Adrenal gland (tissue), 12 donors: ENCODE measurements around the gene DLG4. TPM values are rescaled to one million over a fixed set of nuclear protein-coding genes. Genes with fewer than 3 reads are reported as not detected.

ENCODE experiments used
- DNase-seq, 7 donors: peaks; one replicate each; pipeline ENCODE4 v3.0.0-alpha.2; 2019 to 2020
- H3K27ac ChIP-seq, 5 donors: fragments of 200-600 bp; sonication (generic) in 4 of 5; 1 replicate in 3 of 5; 2 replicates in 2 of 5; pipeline versions ENCODE4 v1.5.1 to v1.8.0; 2016 to 2020; ENCODE audit warnings: mild to moderate bottlenecking in 1 of 5
- H3K27me3 ChIP-seq: fragments of 200-600 bp; 2 replicates; pipeline ENCODE4 v1.8.0; 2021
- H3K36me3 ChIP-seq, 2 donors: fragments of 200-600 bp; replicated peaks in 1 of 2; 1 replicate in 1 of 2; 2 replicates in 1 of 2; pipeline versions ENCODE4 v1.5.1 to v1.8.0; 2018 to 2022
- H3K4me1 ChIP-seq, 2 donors: fragments of 200-600 bp; replicated peaks in 1 of 2; 1 replicate in 1 of 2; 2 replicates in 1 of 2; pipeline versions ENCODE4 v1.5.1 to v1.8.0; 2018 to 2021
- H3K4me3 ChIP-seq, 4 donors: fragments of 200-600 bp; sonication (generic) in 3 of 4; one replicate each; pipeline ENCODE4 v1.5.1; 2016 to 2018
- H3K9me3 ChIP-seq, 3 donors: fragments of 200-600 bp; sonication (generic) in 1 of 3; replicated peaks in 1 of 3; 1 replicate in 2 of 3; 2 replicates in 1 of 3; pipeline versions ENCODE4 v1.5.1 to v1.8.0; 2016 to 2021
- POLR2A ChIP-seq, 2 donors: fragments of 450-650 bp; IDR thresholded peaks; one replicate each; pipeline ENCODE4 v1.6.1; 2017; ENCODE audit warnings: antibody characterized with exemption in 2 of 2, mild to moderate bottlenecking in 2 of 2, moderate library complexity in 1 of 2
- WGBS, 4 donors: extraction: QIAGEN DNeasy Blood & Tissue Kit in 2 of 4; methylation state at CpG; one replicate each; pipeline versions ENCODE4 v1.1.5 to v1.1.7; 2013 to 2017; 5-methylcytosine and 5-hydroxymethylcytosine counted together
- intact Hi-C, 2 donors: fragments of 100-400 bp; cut with DNase I; formaldehyde crosslinking; loops; one replicate each; pipeline versions ENCODE4 v1.14.1 to v1.15.0; 2022 to 2023
- polyA plus RNA-seq, 3 donors: library from polyadenylated mRNA; stranded (reverse); fragments of 200-250 nt in 2 of 3; fragments of 350-450 nt in 1 of 3; fragmentation: Illumina TruSeq in 1 of 3; extraction: RNeasy Lipid Tissue Mini Kit (QIAGEN cat#74804) in 1 of 3; gene quantifications; one replicate each; pipeline ENCODE4 v1.2.3, GENCODE V29; 2013 to 2014
- total RNA-seq, 9 donors: library from RNA; depleted of rRNA in 4 of 9; stranded (reverse); fragments of >200 nt in 4 of 9; fragments of 120-200 nt in 1 of 9; fragmentation: NEBNext Ultra II Directional in 1 of 9; extraction: Animal tissue kit (Norgen Biotek cat#: 25700) in 1 of 9; gene quantifications; one replicate each; pipeline versions ENCODE4 v1.1.0 to v1.2.4, GENCODE V29; 2013 to 2023
- TF ChIP-seq, protein P1 (sequence below), 6 experiments: fragments of 450-650 bp in 4 of 6; fragments of 200-600 bp in 2 of 6; sonication (generic) in 1 of 6; IDR thresholded peaks; 1 replicate in 5 of 6; 2 replicates in 1 of 6; pipeline versions ENCODE4 v1.5.1 to v1.8.0; 2016 to 2021; ENCODE audit warnings: antibody characterized with exemption in 6 of 6, mild to moderate bottlenecking in 2 of 6, moderate library complexity in 1 of 6
- donor health status: healthy with polysubstance abuse.
- donor health status: Bipolar disorder and iron deficiency.
- donor health status: DM: yes; HTN: yes; CAD: no.
- donor health status: DM: no; HTN: no; CAD: no.
- donor health status: DM: no; HTN: no; CAD: no.
- donor health status: DM: yes; HTN: yes; CAD: no.

Gene DLG4
- total and polyA plus RNA-seq, 12 donors: 14.1 to 172 (median 30.5) TPM

DNA sequence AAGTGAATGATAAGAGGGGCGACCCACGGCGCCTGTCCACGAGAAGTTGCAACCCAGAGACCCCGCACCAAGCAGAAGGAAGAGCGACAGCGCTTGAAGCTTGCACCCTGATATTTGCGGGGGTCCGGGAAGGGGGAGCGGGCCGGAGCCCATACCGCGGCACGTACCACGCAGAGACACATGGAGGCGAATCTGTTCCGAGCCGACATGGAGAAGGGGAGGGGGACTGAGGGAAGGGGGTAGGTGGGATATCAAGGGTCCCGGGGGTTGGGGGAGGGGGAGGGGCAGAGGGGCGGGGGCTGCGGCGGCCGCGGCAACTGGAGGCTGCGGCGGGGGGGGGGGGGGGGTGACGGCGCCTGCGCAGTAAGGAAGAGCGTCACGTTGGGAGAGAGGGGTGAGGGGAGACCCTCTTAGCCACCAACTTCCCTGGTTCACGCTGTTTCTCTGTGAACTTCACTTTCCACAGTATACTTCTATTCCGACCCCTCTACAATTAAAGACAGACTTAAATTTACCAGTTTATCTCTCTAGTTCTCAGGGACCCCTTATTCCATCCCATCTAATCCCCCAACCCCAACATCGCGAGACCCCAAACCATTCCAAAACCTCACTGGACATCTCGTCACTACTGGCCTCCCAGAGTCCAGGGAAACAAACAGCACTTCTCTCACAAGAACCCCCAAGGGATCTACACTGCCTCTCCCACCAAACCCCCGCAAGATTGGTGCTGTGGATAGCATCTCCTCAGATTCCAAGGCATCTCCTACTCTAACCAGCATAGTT is 8.0 kb downstream of the DLG4 start:
- Histone ChIP-seq H3K9me3 (no peaks in the 10 kb centered on the region), H3K27ac (peak overlapping the region in 1 of 5 donors; percentile 34), H3K4me1 (peaks cover 17 to 36% of the 10 kb centered on the region in 2 donors), H3K4me3 (no peak overlapping the region), H3K27me3 (no peaks in the 10 kb centered on the region), H3K36me3 (no peaks in the 10 kb centered on the region)
- TF ChIP-seq, protein P1, sequence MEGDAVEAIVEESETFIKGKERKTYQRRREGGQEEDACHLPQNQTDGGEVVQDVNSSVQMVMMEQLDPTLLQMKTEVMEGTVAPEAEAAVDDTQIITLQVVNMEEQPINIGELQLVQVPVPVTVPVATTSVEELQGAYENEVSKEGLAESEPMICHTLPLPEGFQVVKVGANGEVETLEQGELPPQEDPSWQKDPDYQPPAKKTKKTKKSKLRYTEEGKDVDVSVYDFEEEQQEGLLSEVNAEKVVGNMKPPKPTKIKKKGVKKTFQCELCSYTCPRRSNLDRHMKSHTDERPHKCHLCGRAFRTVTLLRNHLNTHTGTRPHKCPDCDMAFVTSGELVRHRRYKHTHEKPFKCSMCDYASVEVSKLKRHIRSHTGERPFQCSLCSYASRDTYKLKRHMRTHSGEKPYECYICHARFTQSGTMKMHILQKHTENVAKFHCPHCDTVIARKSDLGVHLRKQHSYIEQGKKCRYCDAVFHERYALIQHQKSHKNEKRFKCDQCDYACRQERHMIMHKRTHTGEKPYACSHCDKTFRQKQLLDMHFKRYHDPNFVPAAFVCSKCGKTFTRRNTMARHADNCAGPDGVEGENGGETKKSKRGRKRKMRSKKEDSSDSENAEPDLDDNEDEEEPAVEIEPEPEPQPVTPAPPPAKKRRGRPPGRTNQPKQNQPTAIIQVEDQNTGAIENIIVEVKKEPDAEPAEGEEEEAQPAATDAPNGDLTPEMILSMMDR (IDR thresholded peaks at IDR 0.05): no peak
- no peak for TF ChIP-seq POLR2A (IDR thresholded peaks at IDR 0.05)
- intact Hi-C loops: no loop called here
- WGBS, 4 donors: 36 to 50% (median 43%) methylated on average over 22 to 37 of the region's 37 CpGs
- peak in 1 of 7 donors; percentile 21 for DNase-seq

DNA sequence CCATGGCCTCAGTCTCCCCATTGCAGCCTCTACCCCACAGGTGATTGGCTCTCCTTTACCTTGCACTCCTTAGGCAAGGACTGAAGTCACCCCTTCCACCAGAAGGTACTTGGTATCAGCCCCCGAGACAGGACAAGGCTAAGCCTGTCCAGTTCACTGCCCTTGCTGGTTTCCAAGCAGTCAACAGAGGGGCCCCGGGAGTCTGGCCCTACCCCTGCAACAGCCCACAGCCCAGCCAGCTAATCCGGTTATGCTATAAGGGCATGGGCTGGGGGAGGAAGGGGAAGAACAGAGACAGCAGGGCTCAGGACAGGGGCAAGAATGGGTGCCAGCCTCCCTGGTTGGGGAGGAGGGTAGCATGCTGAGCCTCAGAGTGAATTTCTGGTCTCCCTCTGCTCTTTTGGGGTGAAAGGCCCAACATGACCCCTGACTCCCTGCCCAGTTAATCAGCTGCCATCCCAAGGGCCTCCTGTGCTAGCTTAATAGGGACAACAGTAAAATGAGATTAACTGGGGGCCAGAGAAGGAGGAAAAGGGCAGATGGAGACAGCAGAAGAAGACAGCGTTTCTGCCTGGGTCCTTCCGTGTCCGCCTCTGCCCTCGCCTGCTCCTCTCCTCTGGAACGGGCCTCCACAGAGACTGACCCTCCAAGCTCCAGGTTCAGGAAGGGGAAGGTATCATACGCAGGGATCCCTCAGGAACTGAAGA is 10.7 kb downstream of the DLG4 start:
- TF ChIP-seq, protein P1 (IDR thresholded peaks at IDR 0.05): no peak
- TF ChIP-seq POLR2A (IDR thresholded peaks at IDR 0.05): no peak
- DNase-seq: peak in 1 of 7 donors; percentile 13
- Histone ChIP-seq H3K27ac (peak overlapping the region in 1 of 5 donors; percentile 30), H3K9me3 (no peaks in the 10 kb centered on the region), H3K4me1 (peaks cover 1 to 19% of the 10 kb centered on the region in 2 donors), H3K36me3 (no peaks in the 10 kb centered on the region), H3K27me3 (no peaks in the 10 kb centered on the region), H3K4me3 (no peak overlapping the region)
- intact Hi-C loops: no loop called here
- WGBS, 4 donors: 72 to 85% (median 80%) methylated on average over 9 of the region's 9 CpGs

DNA sequence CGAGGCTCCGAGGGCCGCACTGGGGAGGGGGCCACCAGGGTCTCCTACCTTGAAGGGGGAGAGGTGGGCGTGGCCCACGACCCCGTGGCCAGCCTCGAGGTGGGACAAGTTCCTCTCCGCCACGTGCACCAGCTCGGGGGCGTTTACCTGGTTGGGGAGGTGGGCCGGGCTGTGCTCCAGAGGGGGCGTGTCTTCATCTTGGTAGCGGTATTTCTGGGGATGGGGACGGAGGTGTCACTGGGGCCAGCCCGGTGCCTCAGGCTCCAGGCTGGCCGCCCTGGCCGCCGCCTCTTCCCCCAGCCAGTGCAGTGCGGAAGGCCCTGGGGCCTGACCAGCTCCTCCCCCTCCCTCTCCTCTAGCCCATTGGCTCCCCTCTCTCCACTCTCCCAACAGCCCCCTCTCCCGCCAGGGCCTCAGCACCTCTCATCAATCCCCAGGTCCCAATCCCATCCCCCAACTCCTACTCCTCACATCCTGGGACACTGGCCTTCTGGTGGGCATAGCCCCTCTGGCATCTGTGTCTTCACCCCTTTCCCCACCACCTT is 11.5 kb downstream of the DLG4 start:
- Histone ChIP-seq H3K9me3 (no peaks in the 10 kb centered on the region), H3K4me1 (peaks cover 0 to 15% of the 10 kb centered on the region in 2 donors), H3K27me3 (no peaks in the 10 kb centered on the region), H3K36me3 (peaks cover 0 to 8% of the 10 kb centered on the region in 2 donors), H3K27ac (peak overlapping the region in 1 of 5 donors; percentile 30), H3K4me3 (no peak overlapping the region)
- DNase-seq: peak in 2 of 7 donors; percentile 13 to 17
- WGBS, 4 donors: 70 to 97% (median 82%) methylated on average over 1 to 21 of the region's 21 CpGs
- TF ChIP-seq, protein P1 (IDR thresholded peaks at IDR 0.05): no peak
- no peak for TF ChIP-seq POLR2A (IDR thresholded peaks at IDR 0.05)
- intact Hi-C loops: no loop called here
